GM19351 (cell line): ENCODE results near the gene TLCD3A.
A peak's percentile ranks its signal among the peaks of the same experiment; 100 is the strongest.

ENCODE experiments used
- ATAC-seq: cut with Tn5 transposase; IDR thresholded peaks from one replicate; pipeline ENCODE4 v1.9.1; 2021; ENCODE audit warnings: mild to moderate bottlenecking, moderate library complexity; ENCODE audit not compliant: unreplicated experiment

Gene TLCD3A

GRCh38 chr17:705863-706262 is 26.5 kb upstream of the TLCD3A start:
- no peak for ATAC-seq

GRCh38 chr17:708132-708531 is 24.3 kb upstream of the TLCD3A start:
- no peak for ATAC-seq

GRCh38 chr17:718075-718474 is 14.3 kb upstream of the TLCD3A start:
- ATAC-seq = no peak

- ATAC-seq = no peak
These were observed 11.5 kb upstream of the TLCD3A start for GRCh38 chr17:720706-721539.

- ATAC-seq = no peak
These were observed 10.9 kb upstream of the TLCD3A start for GRCh38 chr17:721540-721937.

GRCh38 chr17:725084-725483 is 7.3 kb upstream of the TLCD3A start:
- no peak for ATAC-seq

GRCh38 chr17:725746-726145 is 6.7 kb upstream of the TLCD3A start:
- ATAC-seq = no peak

GRCh38 chr17:726271-726919 is 6.0 kb upstream of the TLCD3A start:
- no peak for ATAC-seq

GRCh38 chr17:728911-729310 is 3.5 kb upstream of the TLCD3A start:
- ATAC-seq = no peak

- peak; percentile 13 for ATAC-seq
These were observed 741 bp upstream of the TLCD3A start for GRCh38 chr17:731644-732066.

- ATAC-seq = peak; percentile 41
These were observed 715 bp downstream of the TLCD3A start for GRCh38 chr17:732902-733720.

- ATAC-seq = no peak
These were observed 1.3 kb downstream of the TLCD3A start for GRCh38 chr17:733743-734142.

- ATAC-seq = no peak
These were observed 5.2 kb downstream of the TLCD3A start for GRCh38 chr17:737561-738113.

- ATAC-seq = peak; percentile 79
These were observed 8.0 kb downstream of the TLCD3A start for GRCh38 chr17:740240-741017.

- no peak for ATAC-seq
These were observed 9.9 kb downstream of the TLCD3A start for GRCh38 chr17:742147-742793.

GRCh38 chr17:743139-743538 is 10.7 kb downstream of the TLCD3A start:
- ATAC-seq = no peak

- no peak for ATAC-seq
These were observed 12.5 kb downstream of the TLCD3A start for GRCh38 chr17:744937-745336.

GRCh38 chr17:745406-745805 is 13.0 kb downstream of the TLCD3A start:
- ATAC-seq = no peak

- ATAC-seq = no peak
These were observed 13.8 kb downstream of the TLCD3A start for GRCh38 chr17:746181-746580.
